Measurements from ENCODE around the gene EFCAB12. TPM values are rescaled to one million over a fixed set of nuclear protein-coding genes. Genes with fewer than 3 reads are reported as not detected.
"Not testable (repeated sequence)": the region's sequence is repeated elsewhere in the genome, so short reads cannot be mapped to it uniquely, and the experiment has no call there.

Gene EFCAB12
- polyA plus RNA-seq, 6 donors from 2014 or later = 0.12 to 0.36 TPM; not detected in 4

DNA sequence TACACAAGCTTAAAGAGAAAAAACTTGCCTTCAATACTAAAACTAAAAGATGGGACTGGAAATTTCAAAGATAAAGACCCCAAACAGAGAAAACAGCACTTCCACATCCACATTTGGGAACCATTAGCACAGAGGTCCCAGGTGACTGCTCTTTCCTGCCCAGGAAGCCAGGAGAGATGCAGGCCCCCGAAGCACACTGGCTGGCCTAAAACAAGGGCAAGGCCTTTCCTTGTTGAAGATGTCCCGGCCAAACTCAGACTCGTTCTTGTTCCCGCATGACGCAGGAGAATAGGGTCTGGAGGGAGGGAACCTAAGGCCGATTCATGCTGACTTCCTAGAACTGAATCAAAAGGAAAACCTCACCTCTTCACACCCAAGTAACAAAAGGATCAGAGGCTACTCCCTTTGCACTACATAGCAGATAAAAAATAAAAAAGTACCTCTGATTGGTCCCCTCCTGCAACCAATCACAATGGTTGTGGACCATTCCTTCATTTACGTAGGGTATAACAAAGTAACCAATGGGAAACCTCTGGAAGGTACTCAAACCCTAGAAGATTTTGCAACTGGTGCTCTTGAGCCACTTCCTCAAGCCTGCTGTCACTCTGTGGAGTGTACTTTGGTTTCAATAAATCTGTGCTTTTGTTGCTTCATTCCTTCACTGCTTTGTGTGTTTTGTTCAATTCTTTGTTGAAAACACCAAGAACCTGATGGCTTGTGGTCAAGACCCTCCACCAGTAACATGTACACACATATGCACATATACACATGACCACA, 48.7 kb downstream of the EFCAB12 start:
- Mint-ChIP-seq H3K36me3 (peaks cover 6% of the 10 kb centered on the region in 2 donors), H3K9me3 (peaks cover 0 to 2% (median 0%) of the 10 kb centered on the region in 7 donors), H3K4me3 (no peak overlapping the region), H3K27ac (no peak overlapping the region), H3K27me3 (no peaks in the 10 kb centered on the region), H3K4me1 (peaks cover 0 to 5% (median under 1%) of the 10 kb centered on the region in 3 donors)
- ATAC-seq (ENCODE audit: low read depth in 2 of 2) = no peak
- no peak for DNase-seq

DNA sequence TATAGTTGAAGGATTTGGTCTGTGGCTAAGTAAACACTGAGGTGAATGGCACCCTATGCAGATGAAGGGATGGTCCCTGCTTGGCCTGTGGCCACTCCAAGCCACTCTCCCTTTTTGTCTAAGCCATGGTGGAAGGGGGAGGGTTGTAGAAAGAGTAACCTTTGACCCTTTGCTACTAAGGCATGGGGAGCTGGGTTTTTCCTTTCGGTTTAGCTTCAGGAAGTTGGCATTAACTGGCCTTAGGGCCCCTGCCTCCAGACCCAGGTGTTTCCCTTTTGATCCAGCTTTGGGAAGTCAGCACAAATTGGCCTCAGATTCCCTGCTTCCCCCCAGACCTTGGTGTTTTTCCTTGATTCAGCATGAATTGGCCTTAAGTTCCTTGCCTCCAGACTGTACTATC, 49.5 kb downstream of the EFCAB12 start:
- ATAC-seq (ENCODE audit: low read depth in 2 of 2) (no peak), DNase-seq (no peak)
- Mint-ChIP-seq H3K4me3 (no peak overlapping the region), H3K9me3 (peaks cover 0 to 2% (median 0%) of the 10 kb centered on the region in 7 donors), H3K27ac (no peak overlapping the region), H3K36me3 (peaks cover 6% of the 10 kb centered on the region in 2 donors), H3K27me3 (no peaks in the 10 kb centered on the region), H3K4me1 (no peaks in the 10 kb centered on the region)

DNA sequence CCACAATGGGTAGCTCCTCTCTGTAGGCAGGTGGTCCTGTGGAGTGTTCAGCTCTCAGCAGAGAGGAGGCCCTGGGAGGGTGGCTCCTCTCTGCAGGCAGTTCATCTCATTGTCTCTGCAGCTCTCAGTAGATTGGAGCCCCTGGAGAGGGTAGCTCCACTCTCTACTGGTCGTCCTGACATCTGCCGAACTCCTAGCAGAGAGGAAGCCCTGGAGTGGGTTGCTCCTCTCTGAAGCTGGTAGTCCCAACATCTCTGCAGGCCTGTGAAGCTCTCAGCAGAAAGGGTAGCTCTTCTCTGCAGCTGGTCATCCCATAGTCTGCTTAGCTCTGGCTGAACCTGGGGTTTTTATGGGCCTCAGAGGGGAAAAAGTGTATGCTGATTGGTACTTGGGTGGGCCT, 50.8 kb downstream of the EFCAB12 start:
- H3K36me3 Mint-ChIP-seq = peaks cover 6% of the 10 kb centered on the region in 2 donors
- no peaks in the 10 kb centered on the region for H3K27me3 Mint-ChIP-seq
- H3K4me3 Mint-ChIP-seq = no peak overlapping the region
- no peaks in the 10 kb centered on the region for H3K4me1 Mint-ChIP-seq
- H3K27ac Mint-ChIP-seq = no peak overlapping the region
- H3K9me3 Mint-ChIP-seq = peaks cover 0 to 2% (median 0%) of the 10 kb centered on the region in 7 donors
- DNase-seq = no peak
- ATAC-seq (ENCODE audit: low read depth in 2 of 2) = no peak

DNA sequence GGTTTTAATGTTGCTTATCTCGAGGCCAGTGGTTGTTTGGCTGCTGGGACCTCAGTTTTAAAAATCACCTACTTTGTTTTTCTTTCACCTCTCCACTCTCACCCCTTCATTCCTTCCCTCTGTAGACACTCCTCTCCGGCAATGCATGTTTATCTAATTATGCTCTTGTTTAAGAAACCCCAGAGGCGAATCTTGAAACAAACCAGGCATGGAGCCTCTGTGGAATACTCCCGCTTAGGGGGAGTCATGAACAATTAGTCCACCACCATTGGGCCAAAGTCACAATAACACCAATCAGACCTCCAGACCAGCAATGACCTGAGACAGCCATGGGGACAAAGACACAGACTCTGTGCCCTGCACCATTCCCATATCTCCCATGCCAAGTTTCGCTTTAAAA, 53.3 kb downstream of the EFCAB12 start:
- ATAC-seq (ENCODE audit: low read depth in 2 of 2) = no peak
- Mint-ChIP-seq H3K4me1 (no peaks in the 10 kb centered on the region), H3K27me3 (no peaks in the 10 kb centered on the region), H3K9me3 (peaks cover 0 to 4% (median 0%) of the 10 kb centered on the region in 7 donors), H3K36me3 (peaks cover 6% of the 10 kb centered on the region in 2 donors), H3K4me3 (no peak overlapping the region), H3K27ac (no peak overlapping the region)
- DNase-seq = no peak

DNA sequence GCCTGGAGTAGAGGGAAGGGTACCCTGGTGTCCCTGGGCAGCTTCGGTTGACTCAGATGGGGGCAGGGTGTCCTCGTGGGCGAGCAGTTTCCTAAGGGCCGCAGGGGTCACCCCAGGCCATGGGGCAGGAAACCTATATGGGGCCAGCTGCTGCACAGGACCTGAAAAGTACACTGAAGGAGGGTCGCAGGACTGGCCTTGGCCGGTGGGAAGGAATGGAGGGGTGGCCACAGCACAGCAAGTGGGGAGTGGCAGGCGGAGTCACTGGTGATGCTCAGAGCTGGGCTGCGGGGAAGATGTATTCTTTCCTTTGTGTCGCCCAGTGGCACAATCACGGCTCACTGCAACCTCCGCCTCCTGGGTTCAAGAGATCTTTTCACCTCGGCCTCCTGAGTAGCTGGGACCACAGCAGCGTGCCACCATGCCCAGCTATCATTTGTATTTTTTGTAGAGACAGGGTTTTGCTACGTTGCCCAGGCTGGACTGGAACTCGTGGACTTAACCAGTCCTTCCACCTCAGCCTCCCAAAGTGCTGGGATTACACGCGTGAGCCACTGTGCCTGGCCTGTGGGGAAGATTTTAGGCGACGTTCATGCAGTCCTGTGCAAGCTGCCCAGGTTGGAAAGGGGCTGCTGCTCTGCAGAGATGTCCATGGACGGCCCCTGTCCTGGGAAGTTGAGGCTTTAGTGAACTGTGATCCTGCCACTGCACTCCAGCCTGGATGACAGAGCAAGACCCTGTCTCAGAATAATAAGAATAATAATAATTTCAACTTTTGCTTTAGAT, 57.2 kb downstream of the EFCAB12 start:
- Mint-ChIP-seq H3K4me3 (no peak overlapping the region), H3K27ac (no peak overlapping the region), H3K9me3 (peaks cover 0 to 6% (median 0%) of the 10 kb centered on the region in 7 donors), H3K27me3 (no peaks in the 10 kb centered on the region), H3K36me3 (peaks cover 6% of the 10 kb centered on the region in 2 donors), H3K4me1 (no peaks in the 10 kb centered on the region)
- no peak for DNase-seq
- no peak for ATAC-seq (ENCODE audit: low read depth in 2 of 2)

DNA sequence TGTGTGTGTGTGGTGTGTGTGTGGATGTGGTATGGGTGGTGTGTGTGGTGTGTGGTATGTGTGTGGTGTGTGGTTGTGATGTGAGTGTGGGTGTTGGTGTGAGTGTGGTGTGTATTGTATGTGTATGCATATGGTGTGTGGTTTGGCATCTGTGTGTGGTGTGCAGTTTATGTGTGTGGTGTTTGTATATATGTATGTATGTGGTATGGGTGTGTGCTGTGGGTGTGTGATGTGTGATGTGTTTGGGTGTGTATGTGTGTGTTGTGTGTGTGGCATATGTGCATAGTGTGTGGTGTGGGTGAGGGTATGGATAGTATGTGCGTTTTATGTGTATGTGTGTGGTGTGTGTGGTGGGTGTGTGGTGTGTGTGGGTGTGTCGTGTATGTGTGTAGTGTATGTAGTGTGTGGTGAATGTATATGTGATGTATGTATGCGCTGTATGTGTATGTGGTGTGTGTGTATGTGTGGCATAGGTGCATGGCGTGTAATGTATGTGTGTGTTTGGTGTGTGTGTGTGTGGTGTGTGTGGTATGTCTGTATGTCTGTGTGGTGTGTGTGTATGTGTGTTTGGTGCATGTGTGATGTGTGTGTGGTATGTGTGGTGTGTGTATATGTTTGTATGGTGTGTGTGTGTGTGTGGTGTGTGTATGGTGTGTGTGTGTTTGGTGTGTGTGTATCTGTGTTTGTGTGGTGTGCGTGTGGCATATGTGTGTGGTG, 58.0 kb downstream of the EFCAB12 start:
- Mint-ChIP-seq H3K27me3 (no peaks in the 10 kb centered on the region), H3K9me3 (peaks cover 0 to 6% (median 0%) of the 10 kb centered on the region in 7 donors), H3K27ac (no peak overlapping the region), H3K4me1 (no peaks in the 10 kb centered on the region), H3K4me3 (no peak overlapping the region), H3K36me3 (peaks cover 4 to 5% of the 10 kb centered on the region in 2 donors)
- ATAC-seq (ENCODE audit: low read depth in 2 of 2) (no peak), DNase-seq (no peak)

DNA sequence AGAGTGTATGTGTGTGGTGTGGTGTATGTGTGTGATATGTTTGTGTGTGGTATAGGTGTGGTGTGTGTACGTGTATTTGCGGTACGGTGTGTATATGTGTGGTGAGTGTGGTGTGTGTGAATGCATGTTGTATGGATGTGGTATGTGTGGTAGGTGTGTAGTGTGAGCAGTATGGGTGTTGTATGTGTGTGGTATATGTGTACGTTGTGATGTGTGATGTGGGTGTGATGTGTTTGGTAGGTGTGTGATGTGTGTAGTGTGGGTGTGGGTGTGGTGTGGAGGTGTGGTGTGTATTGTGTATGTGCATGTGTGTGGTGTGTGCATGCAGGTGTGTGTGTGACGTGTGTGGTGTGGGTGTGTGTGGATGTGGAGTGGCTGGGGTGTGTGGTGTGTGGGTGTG, 58.7 kb downstream of the EFCAB12 start:
- Mint-ChIP-seq H3K9me3 (peaks cover 0 to 4% (median 3%) of the 10 kb centered on the region in 7 donors), H3K27me3 (no peaks in the 10 kb centered on the region), H3K4me3 (no peak overlapping the region), H3K36me3 (peaks cover 4 to 7% of the 10 kb centered on the region in 2 donors), H3K27ac (no peak overlapping the region), H3K4me1 (no peaks in the 10 kb centered on the region)
- no peak for ATAC-seq (ENCODE audit: low read depth in 2 of 2)
- DNase-seq = no peak

DNA sequence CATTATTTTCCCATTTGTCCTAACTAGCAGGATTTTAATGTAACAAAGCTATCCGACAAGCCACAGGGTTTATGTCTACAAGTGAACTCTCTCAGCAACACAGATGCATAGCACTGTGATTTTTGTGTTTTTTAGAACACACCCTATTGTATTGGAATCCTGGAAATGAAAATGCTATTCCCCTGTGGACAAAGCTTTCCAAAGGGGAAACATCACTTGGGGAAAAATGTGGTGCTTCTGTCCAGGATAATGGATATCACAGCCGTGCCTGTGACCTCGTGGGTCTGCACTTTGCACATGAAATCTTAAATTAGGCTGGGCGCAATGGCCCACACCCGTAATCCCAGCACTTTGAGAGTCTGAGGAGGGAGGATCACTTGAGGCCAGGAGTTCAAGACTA, 60.6 kb downstream of the EFCAB12 start:
- Mint-ChIP-seq H3K27ac (no peak overlapping the region), H3K36me3 (peaks cover 4 to 7% of the 10 kb centered on the region in 2 donors), H3K4me1 (no peaks in the 10 kb centered on the region), H3K4me3 (no peak overlapping the region), H3K27me3 (no peaks in the 10 kb centered on the region), H3K9me3 (peaks cover 0 to 7% (median 3%) of the 10 kb centered on the region in 7 donors)
- no peak for ATAC-seq (ENCODE audit: low read depth in 2 of 2)
- DNase-seq = no peak

DNA sequence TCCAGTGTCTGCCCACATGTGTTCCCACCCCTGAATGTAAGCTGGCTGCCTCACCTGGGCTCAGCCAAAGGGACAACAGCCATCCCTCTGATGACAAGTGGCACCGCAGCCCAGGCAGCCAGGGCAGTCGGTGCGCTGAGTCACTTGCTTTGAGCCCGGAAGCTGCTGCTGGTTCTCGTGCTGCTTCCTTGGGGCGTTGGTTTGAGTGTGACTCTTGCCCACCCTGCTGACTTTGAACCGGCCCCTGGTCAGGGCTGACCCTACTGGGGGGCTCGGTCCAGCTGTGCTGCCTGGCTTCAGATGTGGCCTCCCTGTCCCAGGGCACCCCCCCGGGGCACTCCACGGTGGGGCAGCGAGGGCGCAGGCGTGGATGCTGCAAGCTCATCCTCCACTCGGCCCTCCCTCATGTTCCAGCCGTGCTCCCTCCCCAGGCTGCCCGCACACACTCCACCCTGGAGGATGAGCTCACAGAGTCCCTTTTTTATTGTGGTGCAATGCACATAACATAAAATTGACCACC, 62.1 kb downstream of the EFCAB12 start:
- Mint-ChIP-seq H3K4me1 (no peaks in the 10 kb centered on the region), H3K9me3 (peaks cover 0 to 7% (median 3%) of the 10 kb centered on the region in 7 donors)

DNA sequence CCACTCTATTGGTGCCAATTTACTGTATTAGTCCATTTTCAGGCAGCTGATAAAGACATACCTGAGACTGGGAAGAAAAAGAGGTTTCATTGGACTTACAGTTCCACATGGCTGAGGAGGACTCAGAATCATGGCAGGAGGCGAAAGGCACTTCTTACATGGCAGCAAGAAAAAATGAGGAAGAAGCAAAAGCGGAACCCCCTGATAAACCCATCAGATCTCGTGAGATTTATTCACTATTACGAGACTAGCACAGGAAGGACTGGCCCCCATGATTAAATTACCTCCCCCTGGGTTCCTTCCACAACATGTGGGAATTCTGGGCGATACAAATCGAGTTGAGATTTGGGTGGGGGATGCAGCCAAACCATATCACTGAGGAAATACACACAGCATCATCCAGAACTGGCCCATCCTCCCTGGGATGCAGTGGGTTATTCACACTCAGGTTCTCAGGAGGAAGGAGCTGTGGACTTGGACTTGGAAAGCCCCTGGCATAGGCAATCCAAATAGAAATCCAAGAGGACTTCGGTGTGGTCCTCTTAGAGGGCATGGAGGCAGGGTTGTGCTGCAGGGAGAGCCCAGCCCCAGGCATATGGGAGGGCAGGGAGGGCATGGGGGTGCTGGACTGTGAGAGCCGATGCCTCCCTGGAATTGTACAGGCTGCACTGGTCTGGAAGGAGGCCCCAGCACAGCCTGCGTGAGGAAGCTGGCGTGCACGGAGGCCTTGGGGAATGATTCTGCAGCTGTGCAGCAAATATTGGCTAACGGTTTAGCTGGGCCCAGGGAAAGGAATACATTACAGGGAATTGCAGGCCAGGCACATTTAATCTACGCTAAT, 62.9 kb downstream of the EFCAB12 start:
- no peaks in the 10 kb centered on the region for H3K27me3 Mint-ChIP-seq
- H3K36me3 Mint-ChIP-seq = peaks cover 4 to 7% of the 10 kb centered on the region in 2 donors
- H3K4me3 Mint-ChIP-seq = no peak overlapping the region
- no peak overlapping the region for H3K27ac Mint-ChIP-seq
- H3K9me3 Mint-ChIP-seq = peaks cover 0 to 7% (median 3%) of the 10 kb centered on the region in 7 donors
- DNase-seq (no peak), ATAC-seq (ENCODE audit: low read depth in 2 of 2) (no peak)
- H3K4me1 Mint-ChIP-seq = no peaks in the 10 kb centered on the region

More for the DNA sequence above, 62.1 kb downstream of the EFCAB12 start:
- no peak for DNase-seq
- peak overlapping the region in 1 of 6 donors; percentile 56 for H3K27ac Mint-ChIP-seq
- H3K27me3 Mint-ChIP-seq = no peaks in the 10 kb centered on the region
- no peak for ATAC-seq (ENCODE audit: low read depth in 2 of 2)
- H3K36me3 Mint-ChIP-seq = peaks cover 4 to 7% of the 10 kb centered on the region in 2 donors
- H3K4me3 Mint-ChIP-seq = no peak overlapping the region

DNA sequence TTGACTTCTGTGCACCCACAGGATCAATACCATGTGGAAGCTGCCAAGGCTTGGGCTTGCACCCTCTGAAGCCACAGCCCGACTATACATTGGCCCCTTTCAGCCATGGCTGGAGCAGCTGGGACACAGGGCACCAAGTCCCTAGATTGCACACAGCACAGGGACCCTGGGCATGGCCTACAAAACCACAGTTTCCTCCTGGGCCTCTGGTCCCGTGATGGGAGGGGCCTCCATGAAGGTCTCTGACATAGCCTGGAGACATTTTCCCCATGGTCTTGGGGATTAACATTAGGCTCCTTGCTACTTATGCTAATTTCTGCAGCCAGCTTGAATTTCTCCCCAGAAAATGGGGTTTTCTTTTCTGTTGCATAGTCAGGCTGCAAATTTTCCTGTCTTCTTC, 63.6 kb downstream of the EFCAB12 start:
- DNase-seq; H3K27ac Mint-ChIP-seq; H3K27me3 Mint-ChIP-seq; H3K9me3 Mint-ChIP-seq; ATAC-seq (ENCODE audit: low read depth in 2 of 2); H3K36me3 Mint-ChIP-seq; H3K4me1 Mint-ChIP-seq: not testable (repeated sequence)
- peak overlapping the region in 1 of 8 donors; percentile 67 for H3K4me3 Mint-ChIP-seq

DNA sequence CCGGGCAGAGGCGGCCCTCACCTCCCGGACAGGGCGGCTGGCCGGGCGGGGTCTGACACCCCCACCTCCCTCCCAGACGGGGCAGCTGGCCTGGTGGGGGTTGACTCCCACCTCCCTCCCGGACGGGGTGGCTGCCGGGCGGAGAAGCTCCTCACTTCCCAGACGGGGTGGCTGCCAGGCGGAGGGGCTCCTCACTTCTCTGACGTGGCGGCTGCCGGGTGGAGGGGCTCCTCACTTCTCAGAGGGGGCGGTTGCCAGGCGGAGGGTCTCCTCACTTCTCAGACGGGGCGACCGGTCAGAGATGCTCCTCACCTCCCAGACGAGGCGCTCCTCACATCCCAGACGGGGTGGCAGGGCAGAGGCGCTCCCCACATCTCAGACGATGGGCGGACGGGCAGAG, 65.1 kb downstream of the EFCAB12 start:
- H3K36me3 Mint-ChIP-seq; ATAC-seq (ENCODE audit: low read depth in 2 of 2); DNase-seq; H3K27ac Mint-ChIP-seq; H3K9me3 Mint-ChIP-seq; H3K4me3 Mint-ChIP-seq; H3K4me1 Mint-ChIP-seq; H3K27me3 Mint-ChIP-seq: not testable (repeated sequence)

Data from naive B cell (primary cell).